ENCODE measurements around the gene S1PR2.

DNA sequence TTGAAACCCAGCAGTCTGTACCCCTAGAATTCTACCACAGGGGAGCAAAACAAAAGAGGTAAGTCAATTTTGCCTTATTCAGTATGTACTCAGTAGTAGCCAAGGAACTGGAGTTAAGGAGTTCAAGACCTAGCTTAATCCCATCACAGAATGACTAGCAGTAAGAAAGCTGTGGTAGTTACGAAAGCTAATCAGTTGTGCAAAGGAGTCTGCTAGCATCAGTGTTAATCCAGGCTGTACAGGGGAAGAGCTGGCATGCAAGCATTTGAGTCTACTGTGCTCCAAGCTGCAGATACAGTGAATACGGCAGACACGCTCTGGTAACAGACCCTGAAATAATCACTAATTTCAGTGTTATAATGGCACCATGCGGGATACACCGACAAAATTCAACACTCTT is 41.1 kb downstream of the S1PR2 start:
- TF ChIP-seq, protein P1, sequence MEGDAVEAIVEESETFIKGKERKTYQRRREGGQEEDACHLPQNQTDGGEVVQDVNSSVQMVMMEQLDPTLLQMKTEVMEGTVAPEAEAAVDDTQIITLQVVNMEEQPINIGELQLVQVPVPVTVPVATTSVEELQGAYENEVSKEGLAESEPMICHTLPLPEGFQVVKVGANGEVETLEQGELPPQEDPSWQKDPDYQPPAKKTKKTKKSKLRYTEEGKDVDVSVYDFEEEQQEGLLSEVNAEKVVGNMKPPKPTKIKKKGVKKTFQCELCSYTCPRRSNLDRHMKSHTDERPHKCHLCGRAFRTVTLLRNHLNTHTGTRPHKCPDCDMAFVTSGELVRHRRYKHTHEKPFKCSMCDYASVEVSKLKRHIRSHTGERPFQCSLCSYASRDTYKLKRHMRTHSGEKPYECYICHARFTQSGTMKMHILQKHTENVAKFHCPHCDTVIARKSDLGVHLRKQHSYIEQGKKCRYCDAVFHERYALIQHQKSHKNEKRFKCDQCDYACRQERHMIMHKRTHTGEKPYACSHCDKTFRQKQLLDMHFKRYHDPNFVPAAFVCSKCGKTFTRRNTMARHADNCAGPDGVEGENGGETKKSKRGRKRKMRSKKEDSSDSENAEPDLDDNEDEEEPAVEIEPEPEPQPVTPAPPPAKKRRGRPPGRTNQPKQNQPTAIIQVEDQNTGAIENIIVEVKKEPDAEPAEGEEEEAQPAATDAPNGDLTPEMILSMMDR (IDR thresholded peaks at IDR 0.05) = no peak
- no peak for TF ChIP-seq POLR2A (IDR thresholded peaks at IDR 0.05)
